Lower lobe of right lung (tissue), 2 donors: ENCODE measurements around the gene FOXD3. TPM values are rescaled to one million over a fixed set of nuclear protein-coding genes. Genes with fewer than 3 reads are reported as not detected.

Experiments
- ATAC-seq, 2 donors: fragments of 200-7000 bp; cut with Tn5 transposase; one replicate each; pipeline ENCODE4 v1.9.1; 2020 to 2022; ENCODE audit warnings: mild to moderate bottlenecking in 2 of 2, moderate library complexity in 2 of 2
- DNase-seq: peaks from one replicate; pipeline ENCODE4 v3.0.0-alpha.2; 2020
- H3K27ac ChIP-seq: fragments of 200-600 bp; one replicate; pipeline ENCODE4 v1.8.0; 2022
- H3K27me3 ChIP-seq: fragments of 200-600 bp; one replicate; pipeline ENCODE4 v1.8.0; 2022; ENCODE audit warnings: low read depth
- H3K36me3 ChIP-seq: fragments of 200-600 bp; one replicate; pipeline ENCODE4 v1.8.0; 2022; ENCODE audit warnings: mild to moderate bottlenecking
- H3K4me1 ChIP-seq: fragments of 200-600 bp; one replicate; pipeline ENCODE4 v1.8.0; 2022
- H3K4me3 ChIP-seq: fragments of 200-600 bp; one replicate; pipeline ENCODE4 v1.8.0; 2022; ENCODE audit warnings: mild to moderate bottlenecking
- H3K9me3 ChIP-seq: fragments of 200-600 bp; one replicate; pipeline ENCODE4 v1.8.0; 2022
- intact Hi-C: fragments of 100-400 bp; cut with DNase I; formaldehyde crosslinking; loops from one replicate; pipeline ENCODE4 v1.11.0; 2022
- long read RNA-seq: library from polyadenylated mRNA; unstranded; transcript quantifications from one replicate; pipeline ENCODE4 v2.0.0, GENCODE V29; 2021
- total RNA-seq: library from RNA; stranded (reverse); fragmentation: NEBNext Ultra II Directional; extraction: Animal tissue kit (Norgen Biotek cat#: 25700); gene quantifications from one replicate; pipeline ENCODE4 v1.2.1, GENCODE V29; 2021
- TF ChIP-seq, protein P1 (sequence below): fragments of 200-600 bp; IDR thresholded peaks from one replicate; pipeline ENCODE4 v1.8.0; 2022; ENCODE audit warnings: antibody characterized with exemption, mild to moderate bottlenecking
- donor health status: DM: no; HTN: yes; CAD: no; lungs with severe emphysema.

The FOXD3 gene
- not detected for total RNA-seq
- long read RNA-seq, result 0 reads

DNA sequence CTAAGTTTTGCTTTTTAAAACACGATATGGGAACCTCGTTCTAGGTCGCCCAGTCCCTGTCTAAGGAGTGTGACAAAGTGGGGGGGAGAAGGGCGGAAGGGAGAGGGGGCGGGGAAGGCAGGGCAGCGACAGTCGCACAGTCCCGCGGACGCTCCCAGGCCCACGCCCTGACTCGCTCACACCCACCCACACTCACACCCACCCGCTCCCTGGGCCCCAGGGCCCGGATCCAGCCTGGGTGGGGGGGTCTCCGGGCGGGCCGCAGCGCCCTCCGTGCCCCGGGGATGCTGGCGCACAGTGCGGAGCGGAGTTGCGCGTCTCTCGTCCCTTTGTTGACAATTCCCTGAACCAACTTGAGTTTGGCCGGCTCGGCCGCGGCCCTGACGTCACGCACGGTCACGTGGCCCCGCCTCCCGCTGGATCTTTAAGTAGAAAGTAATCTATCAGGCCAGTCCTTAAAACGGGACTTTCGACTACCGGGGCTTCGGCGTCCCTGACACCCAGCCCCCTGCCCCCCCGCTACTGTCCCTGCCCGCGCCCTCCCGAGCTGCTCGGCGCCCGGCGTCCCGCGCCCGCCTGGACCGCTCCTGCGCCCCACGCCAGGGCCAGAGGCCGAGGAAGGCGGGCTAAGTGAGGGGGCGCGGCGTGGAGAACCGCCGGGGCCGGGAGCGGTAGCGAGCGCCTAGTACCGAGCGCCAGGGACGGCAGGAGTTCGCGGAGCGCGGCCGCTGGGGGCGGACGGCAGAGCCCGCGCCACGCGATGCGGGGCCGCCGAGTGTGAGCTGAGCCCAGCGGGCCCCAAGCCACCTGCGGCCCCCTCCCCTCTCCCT, at the start of gene FOXD3:
Gene FOXD3 (plus strand): TSS at position 454 of the 830 bp plus-strand sequence. CDS start 492 bp downstream, outside the sequence.
- Histone ChIP-seq H3K9me3 (no peaks in the 10 kb centered on the region), H3K4me1 (peaks cover 44% of the 10 kb centered on the region), H3K27me3 (peaks cover 100% of the 10 kb centered on the region), H3K4me3 (peak within 1 kb of the TSS; percentile 59), H3K27ac (no peak within 1 kb of the TSS), H3K36me3 (no peaks in the 10 kb centered on the region)
- TF ChIP-seq, protein P1, sequence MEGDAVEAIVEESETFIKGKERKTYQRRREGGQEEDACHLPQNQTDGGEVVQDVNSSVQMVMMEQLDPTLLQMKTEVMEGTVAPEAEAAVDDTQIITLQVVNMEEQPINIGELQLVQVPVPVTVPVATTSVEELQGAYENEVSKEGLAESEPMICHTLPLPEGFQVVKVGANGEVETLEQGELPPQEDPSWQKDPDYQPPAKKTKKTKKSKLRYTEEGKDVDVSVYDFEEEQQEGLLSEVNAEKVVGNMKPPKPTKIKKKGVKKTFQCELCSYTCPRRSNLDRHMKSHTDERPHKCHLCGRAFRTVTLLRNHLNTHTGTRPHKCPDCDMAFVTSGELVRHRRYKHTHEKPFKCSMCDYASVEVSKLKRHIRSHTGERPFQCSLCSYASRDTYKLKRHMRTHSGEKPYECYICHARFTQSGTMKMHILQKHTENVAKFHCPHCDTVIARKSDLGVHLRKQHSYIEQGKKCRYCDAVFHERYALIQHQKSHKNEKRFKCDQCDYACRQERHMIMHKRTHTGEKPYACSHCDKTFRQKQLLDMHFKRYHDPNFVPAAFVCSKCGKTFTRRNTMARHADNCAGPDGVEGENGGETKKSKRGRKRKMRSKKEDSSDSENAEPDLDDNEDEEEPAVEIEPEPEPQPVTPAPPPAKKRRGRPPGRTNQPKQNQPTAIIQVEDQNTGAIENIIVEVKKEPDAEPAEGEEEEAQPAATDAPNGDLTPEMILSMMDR, result no peak
- peak; percentile 57 to 79 for ATAC-seq
- intact Hi-C loops, result no loop called here
- DNase-seq, result peak; percentile 74

DNA sequence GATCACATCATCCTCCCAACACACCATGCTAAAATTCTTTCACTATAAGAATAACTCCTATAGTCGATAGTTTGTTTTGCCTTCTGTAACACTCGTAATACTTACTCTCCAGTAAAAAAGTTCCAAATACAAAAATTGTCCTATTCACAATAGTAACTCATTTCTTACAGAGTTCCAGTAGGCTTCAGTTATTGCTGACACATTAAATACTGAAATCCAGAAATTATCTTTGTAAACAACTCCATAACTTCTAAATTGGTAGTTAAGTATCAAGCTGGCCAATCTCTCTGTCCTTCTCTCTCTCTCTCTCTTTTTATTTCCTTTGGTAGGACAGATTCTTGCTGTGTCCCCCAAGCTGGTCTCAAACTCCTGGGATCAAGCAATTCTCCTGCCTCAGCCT, 49.6 kb upstream of the FOXD3 start:
- H3K36me3 ChIP-seq, result no peaks in the 10 kb centered on the region
- H3K4me1 ChIP-seq, result no peaks in the 10 kb centered on the region
- H3K27me3 ChIP-seq, result no peaks in the 10 kb centered on the region
- H3K27ac ChIP-seq, result no peak overlapping the region
- TF ChIP-seq, protein P1, result no peak
- H3K4me3 ChIP-seq, result no peak overlapping the region
- ATAC-seq (no peak), DNase-seq (no peak)
- intact Hi-C loops, result no loop called here
- H3K9me3 ChIP-seq, result no peaks in the 10 kb centered on the region

DNA sequence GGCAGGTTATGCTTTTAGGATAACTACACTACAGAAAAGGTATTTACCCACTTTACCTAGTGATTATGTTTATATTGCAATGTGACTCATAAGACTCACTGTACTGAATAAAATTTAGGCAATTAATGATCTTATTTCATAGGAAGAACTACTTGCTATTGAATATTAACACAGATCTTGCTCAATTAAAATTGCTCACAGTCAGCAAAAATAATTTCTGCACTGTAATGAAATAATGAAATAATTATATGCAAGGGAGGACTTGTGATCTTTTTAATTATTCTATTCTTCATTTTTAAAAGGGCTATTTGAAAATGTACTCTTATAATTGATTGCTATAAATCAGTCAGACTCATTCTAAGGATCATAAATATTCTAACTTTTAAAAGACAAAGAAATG, 48.0 kb upstream of the FOXD3 start:
- DNase-seq (no peak), ATAC-seq (no peak)
- Histone ChIP-seq H3K9me3 (no peaks in the 10 kb centered on the region), H3K36me3 (no peaks in the 10 kb centered on the region), H3K27ac (no peak overlapping the region), H3K4me1 (no peaks in the 10 kb centered on the region), H3K27me3 (no peaks in the 10 kb centered on the region), H3K4me3 (no peak overlapping the region)
- intact Hi-C loops, result no loop called here
- TF ChIP-seq, protein P1, result no peak

DNA sequence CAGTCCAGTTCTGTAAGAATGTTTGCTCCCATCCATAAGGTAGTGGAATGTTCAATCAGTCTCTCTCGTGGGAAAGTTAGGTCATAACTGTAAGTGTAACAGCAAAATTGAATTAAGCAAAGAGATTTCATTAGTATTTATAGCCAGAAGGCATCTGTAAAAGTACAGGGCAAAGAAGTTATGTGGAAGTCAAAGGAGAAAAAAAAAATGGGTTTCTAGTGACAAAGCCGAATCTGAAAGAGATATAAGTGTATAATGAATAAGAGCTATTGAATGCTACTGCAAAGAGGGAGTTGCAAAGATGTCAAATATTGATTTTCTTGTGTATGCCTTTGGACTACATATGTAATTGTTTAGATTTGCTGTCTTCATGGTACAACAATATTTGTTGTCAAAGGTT, 47.4 kb upstream of the FOXD3 start:
- ATAC-seq (no peak), DNase-seq (no peak)
- no peaks in the 10 kb centered on the region for H3K36me3 ChIP-seq
- H3K4me1 ChIP-seq, result no peaks in the 10 kb centered on the region
- H3K9me3 ChIP-seq, result no peaks in the 10 kb centered on the region
- H3K27ac ChIP-seq, result no peak overlapping the region
- intact Hi-C loops, result no loop called here
- no peaks in the 10 kb centered on the region for H3K27me3 ChIP-seq
- TF ChIP-seq, protein P1, result no peak
- H3K4me3 ChIP-seq, result no peak overlapping the region

DNA sequence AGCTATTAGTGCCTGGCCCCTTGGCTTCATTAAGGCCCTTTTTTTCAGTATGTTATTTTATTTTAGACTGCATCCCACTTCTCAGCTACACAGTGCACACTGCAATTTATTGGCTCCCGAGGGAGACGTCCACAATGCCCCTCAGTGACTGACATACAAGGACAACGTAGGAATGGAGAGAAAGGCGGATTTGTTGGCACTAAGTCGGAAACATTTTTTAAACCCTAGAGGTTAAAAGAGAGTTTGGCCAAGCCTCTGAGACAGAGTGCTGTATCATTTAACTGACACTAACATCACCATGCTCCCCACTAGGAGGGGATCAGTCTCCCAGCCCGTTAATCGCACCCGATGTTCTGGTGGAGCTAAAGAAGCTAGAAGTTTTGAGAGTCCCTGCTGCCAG, 45.7 kb upstream of the FOXD3 start:
- H3K27me3 ChIP-seq, result no peaks in the 10 kb centered on the region
- no peaks in the 10 kb centered on the region for H3K9me3 ChIP-seq
- ATAC-seq, result no peak
- no peak overlapping the region for H3K4me3 ChIP-seq
- no peaks in the 10 kb centered on the region for H3K36me3 ChIP-seq
- no peak overlapping the region for H3K27ac ChIP-seq
- intact Hi-C loops, result no loop called here
- TF ChIP-seq, protein P1, result no peak
- H3K4me1 ChIP-seq, result no peaks in the 10 kb centered on the region
- DNase-seq, result no peak
